Astrocyte (in vitro differentiated cells and primary cell): ENCODE measurements around the gene PARP8.

Source experiments
- CTCF ChIP-seq: IDR thresholded peaks from 2 replicates; pipeline ENCODE4 v1.5.1; 2011; ENCODE audit warnings: low read depth, mild to moderate bottlenecking, inconsistent platforms, low read length, moderate library complexity; ENCODE audit not compliant: insufficient read depth
- EZH2 ChIP-seq: IDR thresholded peaks from 2 replicates; pipeline ENCODE4 v1.6.1; 2012; ENCODE audit warnings: mild to moderate bottlenecking, low read length, inconsistent platforms; ENCODE audit not compliant: insufficient read depth

- TF ChIP-seq CTCF = no peak
- no peak for TF ChIP-seq EZH2
Observed at GRCh38 chr5:50854082-50854481, 187.6 kb downstream of the PARP8 start.
